ENCODE data around the gene NAXE.

DNA sequence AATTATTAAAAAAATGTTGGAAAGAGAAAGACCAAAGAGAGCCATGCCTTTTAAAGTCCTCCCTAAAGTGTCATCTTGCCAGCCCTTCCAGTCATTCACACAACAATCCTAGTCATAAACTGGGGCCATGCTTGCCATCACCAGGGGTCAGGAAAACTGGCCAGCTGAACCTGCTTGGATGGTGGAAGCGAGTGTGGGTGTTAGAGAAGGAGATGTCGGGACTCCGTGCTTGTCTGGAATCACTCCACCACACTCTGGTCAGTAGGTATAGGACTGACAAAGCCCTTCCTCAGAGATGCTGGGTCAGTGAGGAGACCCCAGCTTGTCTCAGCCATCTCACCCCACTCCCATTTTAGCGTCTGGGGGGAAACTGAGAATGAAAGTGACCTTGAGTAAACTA, 24.4 kb downstream of the NAXE start:
- TF ChIP-seq FOSL2 (IDR thresholded peaks at IDR 0.05) (no peak), FOSL2 (CRISPR knock-in tag; IDR thresholded peaks at IDR 0.05) (no peak), KDM1A (IDR thresholded peaks at IDR 0.05; ENCODE audit: low read depth) (no peak)

Data from A549 (cell line).